Effector CD8-positive, alpha-beta T cell (primary cell): ENCODE results near the gene CEACAM3.
"Not testable (repeated sequence)": the region's sequence is repeated elsewhere in the genome, so short reads cannot be mapped to it uniquely, and the experiment has no call there.

ENCODE experiments used
- DNase-seq: peaks from one replicate; lab custom pipeline; 2025; lab: John Stamatoyannopoulos, UW
- total RNA-seq, 4 experiments: gene quantifications; one replicate each; lab custom pipeline; 2026; lab: John Stamatoyannopoulos, UW

The CEACAM3 gene
- total RNA-seq = 0 reads per million in 4 experiments

GRCh38 chr19:41796362-41796761, at the start of gene CEACAM3:
Gene CEACAM3 (plus strand): TSS chr19:41796587. CDS start chr19:41796678, 91 bp downstream.
- no peak for DNase-seq

GRCh38 chr19:41746593-41747227, 49.7 kb upstream of the CEACAM3 start:
- DNase-seq = no peak

GRCh38 chr19:41748012-41748411, 48.4 kb upstream of the CEACAM3 start:
- no peak for DNase-seq

GRCh38 chr19:41750248-41751134, 45.9 kb upstream of the CEACAM3 start:
- DNase-seq = not testable (repeated sequence)

DNA sequence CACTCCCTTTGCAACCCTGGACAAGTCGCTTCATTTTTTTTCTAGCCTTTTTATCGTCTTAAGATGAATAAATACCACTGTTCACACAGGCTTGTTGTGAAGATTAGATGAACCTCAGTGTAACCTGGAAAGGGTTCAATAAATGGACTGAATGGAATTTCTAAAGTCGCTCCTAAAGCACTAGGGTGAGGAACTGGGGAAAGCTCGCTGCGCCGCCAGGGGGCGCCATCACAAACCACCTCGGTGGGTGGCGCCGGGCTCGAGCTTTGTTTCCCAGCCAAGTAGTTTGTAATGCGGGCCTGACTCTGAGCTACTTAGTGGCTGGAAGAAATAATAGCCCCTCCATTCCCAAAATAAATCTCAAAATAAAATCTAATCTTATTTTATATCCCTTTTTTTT, 43.2 kb upstream of the CEACAM3 start:
- peak; percentile 61 for DNase-seq

- peak; percentile 45 for DNase-seq
Observed at GRCh38 chr19:41753936-41754529, 42.4 kb upstream of the CEACAM3 start.

GRCh38 chr19:41755328-41755913, 41.0 kb upstream of the CEACAM3 start, which contains the start of gene CEACAM6:
Gene CEACAM6 (plus strand): TSS chr19:41755530. CDS start chr19:41755639, 109 bp downstream.
- DNase-seq = no peak

DNA sequence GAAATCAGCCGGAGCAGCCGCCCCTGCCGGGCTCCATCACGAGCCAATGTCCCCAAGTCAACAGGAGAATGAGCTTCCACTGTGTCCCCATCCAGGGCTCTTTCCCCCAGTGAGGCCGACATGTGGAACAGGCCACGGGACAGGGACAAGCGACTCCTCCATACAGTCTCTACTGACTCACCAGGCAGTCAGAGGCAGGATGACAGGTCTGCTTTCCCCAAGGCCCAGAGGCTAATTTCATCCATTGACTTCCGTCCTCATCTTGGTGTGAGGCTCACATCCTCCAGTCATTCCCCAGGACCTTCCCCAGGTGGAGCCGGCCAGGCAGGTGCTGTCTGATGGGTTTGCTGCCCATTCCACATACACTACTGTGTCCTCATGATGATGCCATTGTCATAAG, 37.5 kb upstream of the CEACAM3 start:
- DNase-seq = no peak

- no peak for DNase-seq
Observed at GRCh38 chr19:41767115-41767514, 29.3 kb upstream of the CEACAM3 start.

GRCh38 chr19:41768105-41768504, 28.3 kb upstream of the CEACAM3 start:
- not testable (repeated sequence) for DNase-seq

DNA sequence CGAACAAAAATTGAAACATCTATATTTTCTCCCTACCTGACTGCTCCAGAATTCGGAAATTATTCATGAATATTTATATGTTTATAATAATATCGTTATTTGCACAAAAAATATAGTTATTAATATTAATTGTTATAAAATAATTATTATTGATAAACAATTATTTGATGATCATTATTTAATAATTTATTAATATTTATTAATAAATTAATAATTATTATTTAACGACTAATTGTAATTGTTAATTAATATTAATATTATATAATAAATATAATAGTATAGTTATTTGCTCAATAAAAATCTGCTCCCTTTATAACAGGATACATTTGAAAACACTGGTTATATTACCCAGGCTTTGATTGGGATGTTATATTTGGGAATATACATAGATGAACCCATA, 26.8 kb upstream of the CEACAM3 start:
- no peak for DNase-seq

- DNase-seq = no peak
Observed at GRCh38 chr19:41771410-41771809, 25.0 kb upstream of the CEACAM3 start.

- DNase-seq = peak; percentile 5
Observed at GRCh38 chr19:41774515-41774980, 21.8 kb upstream of the CEACAM3 start.

GRCh38 chr19:41776700-41777099, 19.7 kb upstream of the CEACAM3 start:
- no peak for DNase-seq

DNA sequence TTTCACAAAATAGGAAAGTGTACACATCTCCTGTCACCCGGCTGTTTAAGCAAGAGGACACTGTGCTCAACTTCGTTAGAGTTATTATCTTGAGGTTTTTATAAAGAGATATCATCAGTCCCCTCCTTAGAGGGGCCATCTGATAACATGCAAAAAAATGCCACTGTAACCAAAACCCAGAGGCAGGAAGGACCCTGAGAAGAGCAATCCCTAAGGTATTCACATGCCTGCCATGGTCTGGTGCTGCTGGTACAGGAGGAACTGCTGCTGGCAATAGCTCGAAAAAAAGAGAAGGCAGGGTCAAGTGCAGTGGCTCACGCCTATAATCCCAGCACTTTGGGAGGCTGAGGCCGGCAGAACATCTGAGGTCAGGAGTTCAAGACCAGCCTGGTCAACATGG, 12.8 kb upstream of the CEACAM3 start:
- no peak for DNase-seq

DNA sequence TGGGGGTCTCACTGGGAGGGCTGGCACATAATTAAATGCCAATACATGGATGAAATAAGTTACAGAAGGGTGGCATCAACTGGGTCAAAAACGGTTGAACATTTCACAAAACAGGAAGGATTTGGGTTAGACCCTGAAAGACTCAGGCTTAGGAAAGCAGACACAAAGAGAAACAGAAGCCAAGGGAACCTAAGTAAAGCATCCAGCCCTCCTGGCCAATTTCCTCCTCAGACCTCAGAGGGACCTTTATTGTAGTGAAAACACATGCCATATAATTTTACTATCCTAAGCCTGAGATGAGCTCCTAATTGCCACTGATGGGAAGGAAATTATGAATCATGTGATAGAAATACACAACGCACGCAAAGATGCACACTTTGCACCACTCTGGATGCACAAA, 12.1 kb upstream of the CEACAM3 start:
- DNase-seq = no peak

GRCh38 chr19:41784743-41785142, 11.6 kb upstream of the CEACAM3 start:
- no peak for DNase-seq

DNA sequence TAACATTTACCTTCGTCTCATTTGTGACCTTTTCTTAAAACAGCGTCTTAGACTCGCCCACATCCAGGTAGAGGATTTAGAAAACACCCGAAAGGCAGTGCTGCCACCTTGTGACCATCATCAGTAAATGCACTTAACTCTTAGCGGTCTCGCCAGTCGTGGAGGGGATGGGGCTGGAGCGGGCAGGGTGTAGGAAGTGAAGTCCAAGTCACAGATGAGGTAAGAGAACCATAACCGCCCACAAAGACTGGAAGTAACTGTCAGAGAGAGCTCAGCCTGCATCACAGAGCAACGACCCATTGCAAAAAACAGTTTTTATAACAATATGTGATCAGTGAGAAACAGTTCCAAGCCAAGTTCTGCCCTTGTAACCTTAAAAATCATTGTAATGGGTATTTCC, 10.7 kb upstream of the CEACAM3 start:
- peak; percentile 59 for DNase-seq

- DNase-seq = no peak
Observed at GRCh38 chr19:41787055-41787454, 9.3 kb upstream of the CEACAM3 start.

DNA sequence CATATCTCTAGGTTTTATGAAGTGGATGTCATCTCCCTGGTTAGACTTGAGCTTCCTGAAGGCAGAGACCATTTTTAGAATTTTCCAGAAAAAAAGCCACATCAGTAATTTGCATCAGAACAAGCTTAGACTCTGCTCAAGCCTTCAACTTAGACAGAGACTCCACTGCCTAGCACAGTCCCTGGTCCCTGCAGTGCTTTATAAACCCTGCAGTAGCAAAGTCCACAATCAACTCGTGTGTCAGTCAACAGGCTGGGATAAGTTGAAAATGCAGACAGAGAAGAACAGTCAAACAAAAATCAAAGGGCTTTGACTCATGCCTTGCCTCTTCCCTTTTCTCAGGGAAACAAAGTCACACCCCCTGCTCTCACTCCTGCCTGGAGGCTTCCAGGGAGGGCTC, 7.9 kb upstream of the CEACAM3 start:
- not testable (repeated sequence) for DNase-seq

- DNase-seq = not testable (repeated sequence)
Observed at GRCh38 chr19:41789053-41789452, 7.3 kb upstream of the CEACAM3 start.
